Activated naive CD4-positive, alpha-beta T cell treated with anti-CD3 and anti-CD28 coated beads for 36 hours (primary cell): ENCODE results near the gene TMEM167B. TPM values are rescaled to one million over a fixed set of nuclear protein-coding genes. Genes with fewer than 3 reads are reported as not detected.

Experiments used
- CTCF ChIA-PET: fragments of 350-600 bp; sonication (Branson Sonifier 250); formaldehyde crosslinking; loops from one replicate; lab custom pipeline; 2021; ENCODE audit warnings: antibody characterized with exemption; lab: Charles Lee
- DNase-seq: peaks from one replicate; pipeline ENCODE4 v3.0.0-alpha.2; 2020
- H3K27ac Mint-ChIP-seq: one replicate; pipeline ENCODE4 v1.8.0; 2021; ENCODE audit warnings: mild to moderate bottlenecking, mixed read lengths
- H3K27me3 Mint-ChIP-seq: one replicate; pipeline ENCODE4 v1.8.0; 2021; ENCODE audit warnings: low read depth, mixed read lengths
- H3K36me3 Mint-ChIP-seq: one replicate; pipeline ENCODE4 v1.8.0; 2021; ENCODE audit warnings: low read depth, mixed read lengths
- H3K4me1 Mint-ChIP-seq: one replicate; pipeline ENCODE4 v1.8.0; 2021; ENCODE audit warnings: low read depth, mixed read lengths
- H3K4me3 Mint-ChIP-seq: one replicate; pipeline ENCODE4 v1.8.0; 2021; ENCODE audit warnings: mild to moderate bottlenecking, moderate library complexity, mixed read lengths
- H3K9me3 Mint-ChIP-seq: one replicate; pipeline ENCODE4 v1.8.0; 2021; ENCODE audit warnings: mixed read lengths
- intact Hi-C: fragments of 100-400 bp; cut with micrococcal nuclease; formaldehyde crosslinking; loops from one replicate; pipeline ENCODE4 v1.15.1; 2023
- total RNA-seq, 2 experiments: library from RNA; stranded (reverse); gene quantifications; one replicate each; pipeline ENCODE4 v1.2.3, GENCODE V29; 2021

The TMEM167B gene
- total RNA-seq, 2 experiments from 2014 or later, result 35.0 to 37.6 TPM

DNA sequence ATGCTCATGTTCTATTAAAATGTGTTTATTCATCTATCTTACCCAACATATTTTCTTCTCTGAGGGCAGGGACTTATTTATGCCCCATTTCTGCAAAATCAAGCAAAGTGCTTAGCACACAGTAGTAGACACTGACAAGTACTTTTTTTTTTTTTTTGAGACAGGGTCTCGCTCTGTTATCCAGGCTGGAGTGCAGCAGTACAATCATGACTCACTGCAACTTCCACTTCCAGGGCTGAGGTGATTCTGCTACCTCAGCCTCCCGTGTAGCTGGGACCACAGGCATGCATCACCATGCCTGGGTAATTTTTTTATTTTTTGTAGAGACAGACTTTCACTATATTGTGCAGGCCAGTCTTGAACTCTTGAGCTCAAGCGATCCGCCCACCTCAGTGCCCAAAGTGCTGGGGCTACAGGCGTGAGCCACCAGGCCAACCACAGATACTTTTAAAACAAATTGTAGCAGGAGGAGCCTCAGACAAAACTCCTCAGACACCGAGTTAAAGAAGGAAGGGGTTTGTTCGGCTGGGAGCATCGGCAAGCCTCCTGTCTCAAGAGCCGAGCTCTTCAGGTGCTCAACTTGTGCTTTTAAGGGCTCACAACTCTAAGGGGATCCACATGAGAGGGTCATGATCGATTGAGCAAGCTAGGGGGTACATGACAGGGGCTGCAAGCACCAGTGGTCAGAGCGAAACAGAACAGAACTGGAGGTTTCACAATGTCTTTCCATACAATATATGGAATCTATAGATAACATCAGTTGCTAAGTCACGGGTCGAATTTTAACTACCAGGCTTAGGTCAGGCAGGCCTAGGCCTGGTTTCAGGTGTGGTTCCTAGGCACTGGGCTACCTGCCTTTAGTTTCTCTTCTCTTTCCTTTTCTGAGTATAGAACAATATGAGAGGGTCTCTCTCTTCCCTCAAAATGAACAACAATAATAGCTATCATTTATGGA, 5.7 kb upstream of the TMEM167B start:
- H3K9me3 Mint-ChIP-seq, result no peaks in the 10 kb centered on the region
- H3K4me3 Mint-ChIP-seq, result no peak overlapping the region
- H3K27ac Mint-ChIP-seq, result no peak overlapping the region
- intact Hi-C loops, result no loop called here
- H3K4me1 Mint-ChIP-seq, result peaks cover 5% of the 10 kb centered on the region
- CTCF ChIA-PET, result no interaction called here
- H3K27me3 Mint-ChIP-seq, result no peaks in the 10 kb centered on the region
- peaks cover 3% of the 10 kb centered on the region for H3K36me3 Mint-ChIP-seq
- DNase-seq, result no peak

DNA sequence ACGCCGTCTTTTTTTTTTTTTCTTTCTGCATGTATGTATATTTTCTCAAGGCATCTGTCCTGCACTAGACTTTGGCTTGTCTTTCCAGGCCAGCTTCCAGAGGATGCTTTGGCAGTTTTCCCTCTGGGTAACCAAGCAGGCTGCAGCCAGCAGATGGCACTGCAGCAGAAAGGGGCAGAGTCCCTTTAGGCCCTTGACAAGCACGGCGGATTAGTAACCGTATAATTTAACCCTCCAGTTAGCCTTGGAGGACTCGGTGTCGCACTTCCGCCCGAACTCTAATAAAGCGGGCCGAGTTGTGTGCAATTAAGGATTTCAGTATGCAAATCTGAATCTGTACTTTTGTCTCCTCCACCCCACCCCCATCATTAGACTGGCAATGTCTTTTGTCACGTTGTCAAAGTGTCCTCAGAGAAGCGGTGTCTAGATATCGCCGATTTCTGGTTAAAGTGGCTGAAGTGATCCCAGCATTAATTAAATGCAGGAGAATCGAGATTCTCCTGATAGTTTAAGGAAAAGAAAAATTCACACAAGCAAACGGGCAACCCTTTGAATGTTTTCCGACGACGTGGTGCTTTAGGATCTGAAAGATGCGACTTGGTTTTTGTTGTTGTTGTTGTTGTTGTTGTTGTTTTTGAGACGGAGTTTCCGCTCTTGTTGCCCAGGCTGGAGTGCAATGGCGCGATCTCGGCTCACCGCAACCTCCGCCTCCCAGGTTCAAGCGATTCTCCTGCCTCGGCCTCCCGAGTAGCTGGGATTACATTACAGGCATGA, 1.1 kb upstream of the TMEM167B start:
- DNase-seq, result peak; percentile 45
- H3K27me3 Mint-ChIP-seq, result no peaks in the 10 kb centered on the region
- H3K4me1 Mint-ChIP-seq, result peaks cover 22% of the 10 kb centered on the region
- CTCF ChIA-PET, result interaction anchor here (1.2 to 1.4 kb wide), 2 partner anchors 23 kb away, joined by 3 to 12 read pairs; a partner anchor contains a TSS
- H3K4me3 Mint-ChIP-seq, result peak overlapping the region; percentile 82
- peak overlapping the region; percentile 87 for H3K27ac Mint-ChIP-seq
- intact Hi-C loops, result loop anchor here (1.0 to 5.0 kb wide), 13 partner anchors 11 to 1249 kb away; partner anchors contain the start of genes AMIGO1, CLCC1, GPSM2 and HENMT1
- no peaks in the 10 kb centered on the region for H3K9me3 Mint-ChIP-seq
- peaks cover 13% of the 10 kb centered on the region for H3K36me3 Mint-ChIP-seq

DNA sequence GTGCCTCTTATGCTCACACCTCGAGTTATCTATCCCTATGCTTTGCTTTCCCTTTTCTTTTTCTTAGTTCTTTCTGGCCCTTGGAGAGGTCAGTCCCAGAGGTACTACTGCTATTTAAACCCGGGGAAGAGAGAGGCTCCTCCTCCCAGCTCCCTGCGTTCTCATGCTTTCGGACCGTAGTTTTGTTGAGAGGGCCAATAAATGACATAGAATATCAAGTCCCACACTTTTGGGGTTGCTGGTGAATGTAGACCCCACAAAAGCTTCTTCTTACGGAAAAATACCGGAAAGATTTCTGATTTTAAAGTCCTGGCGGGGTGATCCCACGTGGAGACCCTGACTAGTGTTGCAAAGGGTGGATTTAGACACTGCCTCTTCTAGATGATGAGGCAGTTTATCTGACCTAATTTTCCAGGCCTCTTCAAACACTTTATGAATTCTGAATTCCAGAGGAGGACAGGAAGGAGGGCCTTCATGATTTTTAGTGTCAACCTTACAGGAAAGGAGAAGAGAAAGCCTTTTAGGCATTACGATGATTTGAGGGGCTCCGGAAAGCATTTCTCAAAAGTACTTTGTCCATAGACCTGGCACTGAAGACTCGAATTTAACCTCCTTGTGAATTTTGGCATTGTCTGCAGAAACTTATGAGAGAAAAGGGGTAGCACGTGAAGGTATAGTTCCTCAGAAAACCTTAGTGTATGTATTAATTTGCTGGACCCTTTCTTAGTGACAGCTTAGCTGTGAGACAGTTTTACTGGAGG, 694 bp downstream of the TMEM167B start:
- intact Hi-C loops, result loop anchor here (1.0 to 5.0 kb wide), 10 partner anchors 102 to 1248 kb away; partner anchors contain the start of genes AMIGO1, CLCC1, GPSM2 and HENMT1
- H3K4me1 Mint-ChIP-seq, result peaks cover 34% of the 10 kb centered on the region

GRCh38 chr1:109091839-109092193, 1.3 kb downstream of the TMEM167B start:
- H3K9me3 Mint-ChIP-seq, result no peaks in the 10 kb centered on the region
- DNase-seq, result no peak
- intact Hi-C loops, result loop anchor here (1.0 to 5.0 kb wide), 10 partner anchors 101 to 1247 kb away; partner anchors contain the start of genes AMIGO1, CLCC1, GPSM2 and HENMT1

More for the DNA sequence above, 694 bp downstream of the TMEM167B start:
- no peak for DNase-seq
- CTCF ChIA-PET, result interaction anchor here (1.0 to 2.6 kb wide), 7 partner anchors 9 to 407 kb away, joined by 3 to 22 read pairs (median 3); partner anchors contain the start of gene SARS1
- H3K36me3 Mint-ChIP-seq, result peaks cover 13% of the 10 kb centered on the region
- H3K4me3 Mint-ChIP-seq, result peak overlapping the region; percentile 82
- H3K27me3 Mint-ChIP-seq, result no peaks in the 10 kb centered on the region
- H3K9me3 Mint-ChIP-seq, result no peaks in the 10 kb centered on the region
- H3K27ac Mint-ChIP-seq, result peak overlapping the region; percentile 87

DNA sequence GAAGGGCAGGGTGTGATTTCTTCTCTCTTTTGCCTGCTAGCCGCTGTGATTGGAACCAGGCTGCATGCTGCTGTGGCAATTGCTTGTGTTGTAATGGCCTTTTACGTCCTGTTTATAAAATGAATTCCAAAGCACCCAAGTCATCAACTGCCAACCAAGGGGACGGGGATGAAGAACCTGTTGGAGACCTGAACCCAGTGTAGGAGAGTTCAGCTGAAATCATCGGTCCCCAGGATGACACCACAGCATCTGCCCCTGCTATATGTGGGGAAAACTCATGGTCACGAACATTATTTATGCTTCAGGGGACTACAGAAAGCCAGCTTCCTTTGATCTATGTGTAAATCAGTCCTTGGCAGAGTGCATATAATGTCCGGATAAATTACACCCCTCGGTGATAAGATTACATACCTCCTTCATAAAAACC, 3.8 kb downstream of the TMEM167B start:
- Mint-ChIP-seq H3K4me1 (peaks cover 35% of the 10 kb centered on the region), H3K9me3 (no peaks in the 10 kb centered on the region), H3K27me3 (no peaks in the 10 kb centered on the region), H3K27ac (peak overlapping the region; percentile 39), H3K36me3 (peaks cover 13% of the 10 kb centered on the region), H3K4me3 (no peak overlapping the region)
- CTCF ChIA-PET, result interaction anchor here (0.6 kb wide), 1 partner anchor 67 kb away, joined by 4 read pairs; no protein-coding TSS in a partner anchor
- intact Hi-C loops, result loop anchor here (5.0 kb wide), 5 partner anchors 217 to 938 kb away; partner anchors contain the start of genes AMIGO1, GPSM2, HENMT1 and STRIP1
- no peak for DNase-seq

More at GRCh38 chr1:109091839-109092193, 1.3 kb downstream of the TMEM167B start:
- H3K4me3 Mint-ChIP-seq, result peak overlapping the region; percentile 82
- no peaks in the 10 kb centered on the region for H3K27me3 Mint-ChIP-seq
- H3K36me3 Mint-ChIP-seq, result peaks cover 13% of the 10 kb centered on the region
- peak overlapping the region; percentile 87 for H3K27ac Mint-ChIP-seq
- CTCF ChIA-PET, result interaction anchor here (0.6 to 2.6 kb wide), 5 partner anchors 8 to 407 kb away, joined by 3 to 22 read pairs (median 4); a partner anchor contains a TSS
- H3K4me1 Mint-ChIP-seq, result peaks cover 37% of the 10 kb centered on the region

GRCh38 chr1:109094871-109095270, 4.3 kb downstream of the TMEM167B start:
- Mint-ChIP-seq H3K4me3 (no peak overlapping the region), H3K4me1 (peaks cover 35% of the 10 kb centered on the region), H3K27me3 (no peaks in the 10 kb centered on the region), H3K9me3 (no peaks in the 10 kb centered on the region), H3K27ac (peak overlapping the region; percentile 39), H3K36me3 (peaks cover 11% of the 10 kb centered on the region)
- CTCF ChIA-PET, result interaction anchor here (0.6 kb wide), 1 partner anchor 67 kb away, joined by 4 read pairs; no protein-coding TSS in a partner anchor
- intact Hi-C loops, result loop anchor here (5.0 kb wide), 5 partner anchors 218 to 937 kb away; partner anchors contain the start of genes AMIGO1, GPSM2, HENMT1 and STRIP1
- DNase-seq, result no peak

DNA sequence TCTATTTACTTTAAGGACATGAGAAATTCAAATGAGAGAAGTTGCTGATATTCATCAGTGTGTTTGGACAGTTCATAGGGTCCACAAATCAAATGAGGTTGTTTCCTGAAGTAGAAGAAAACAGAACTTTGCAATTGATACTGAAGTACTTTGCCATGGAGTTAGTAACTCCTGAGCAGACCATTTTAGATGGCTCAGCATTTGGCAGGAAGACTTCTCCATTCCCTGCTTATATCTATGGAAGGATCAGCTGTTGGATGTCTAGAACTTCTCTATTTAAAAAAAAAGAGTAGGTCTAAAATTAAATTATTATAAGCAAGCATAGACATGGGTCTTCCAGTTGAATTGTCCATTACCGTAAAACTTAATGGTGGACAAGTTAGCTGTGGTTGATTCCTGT, 5.1 kb downstream of the TMEM167B start:
- peaks cover 13% of the 10 kb centered on the region for H3K36me3 Mint-ChIP-seq
- intact Hi-C loops, result no loop called here
- CTCF ChIA-PET, result interaction anchor here (1.0 kb wide), 1 partner anchor 16 kb away, joined by 5 read pairs; a partner anchor contains a TSS
- peaks cover 2% of the 10 kb centered on the region for H3K27me3 Mint-ChIP-seq
- no peak for DNase-seq
- H3K4me3 Mint-ChIP-seq, result no peak overlapping the region
- no peaks in the 10 kb centered on the region for H3K9me3 Mint-ChIP-seq
- peaks cover 34% of the 10 kb centered on the region for H3K4me1 Mint-ChIP-seq
- peak overlapping the region; percentile 41 for H3K27ac Mint-ChIP-seq

GRCh38 chr1:109096120-109096519, 5.6 kb downstream of the TMEM167B start:
- H3K4me1 Mint-ChIP-seq, result peaks cover 34% of the 10 kb centered on the region
- no peak overlapping the region for H3K4me3 Mint-ChIP-seq
- no peak overlapping the region for H3K27ac Mint-ChIP-seq
- H3K27me3 Mint-ChIP-seq, result peaks cover 2% of the 10 kb centered on the region
- no peaks in the 10 kb centered on the region for H3K9me3 Mint-ChIP-seq
- CTCF ChIA-PET, result interaction anchor here (1.0 kb wide), 1 partner anchor 16 kb away, joined by 5 read pairs; a partner anchor contains a TSS
- DNase-seq, result no peak
- intact Hi-C loops, result no loop called here
- H3K36me3 Mint-ChIP-seq, result peaks cover 17% of the 10 kb centered on the region

DNA sequence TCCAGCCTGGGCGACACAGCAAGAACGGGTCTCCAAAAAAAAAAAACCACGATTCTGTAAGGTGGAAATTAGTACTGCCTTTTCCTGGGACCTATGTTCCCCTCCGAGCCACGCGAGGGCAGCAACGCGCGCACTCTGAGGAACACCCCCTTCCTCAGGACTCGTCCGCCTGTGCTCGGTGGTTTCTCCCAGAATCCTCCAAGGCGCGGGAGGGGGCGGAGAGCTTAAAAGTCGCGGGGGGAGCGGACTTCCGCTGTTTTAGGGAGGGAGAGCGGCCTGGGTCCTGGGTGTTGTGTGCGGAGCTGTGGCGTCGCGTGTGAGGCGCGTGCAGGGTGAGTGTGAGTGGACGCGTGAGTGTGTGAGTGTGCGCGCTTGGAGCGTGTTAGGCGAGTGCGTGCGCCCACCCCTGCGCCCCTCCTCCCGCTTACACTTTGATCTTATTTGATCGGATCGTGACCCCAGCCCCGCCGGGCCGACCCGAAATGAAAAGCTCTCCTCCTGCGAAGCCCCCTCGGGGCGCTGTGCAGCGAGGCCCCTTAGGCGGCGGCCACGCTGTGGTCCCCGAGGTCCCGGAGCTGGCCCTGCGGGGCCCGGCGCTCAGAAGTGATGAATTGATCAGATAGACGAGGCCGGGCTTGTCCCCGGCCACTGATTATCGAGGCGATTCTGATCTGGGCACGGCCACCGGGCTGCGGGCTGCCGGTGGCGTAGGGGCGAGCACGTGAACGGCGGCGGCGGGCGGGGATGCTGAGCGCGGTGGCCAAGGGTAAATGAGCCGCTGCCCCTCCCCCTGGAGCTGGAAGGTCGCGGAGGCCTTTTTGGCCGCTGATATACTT, 9.6 kb downstream of the TMEM167B start:
- peaks cover 16% of the 10 kb centered on the region for H3K36me3 Mint-ChIP-seq
- H3K27ac Mint-ChIP-seq, result peak overlapping the region; percentile 97
- CTCF ChIA-PET, result interaction anchor here (0.6 to 6.2 kb wide), 17 partner anchors 9 to 508 kb away, joined by 3 to 71 read pairs (median 4); partner anchors contain the start of genes CYB561D1, ELAPOR1, SARS1 and TAF13
- peak overlapping the region; percentile 99 for H3K4me3 Mint-ChIP-seq
- intact Hi-C loops, result loop anchor here (1.0 to 2.0 kb wide), 9 partner anchors 10 to 408 kb away; partner anchors contain the start of genes CLCC1, PRPF38B, PSMA5 and TAF13
- H3K4me1 Mint-ChIP-seq, result peaks cover 23% of the 10 kb centered on the region
- DNase-seq, result peak; percentile 98
- H3K27me3 Mint-ChIP-seq, result peaks cover 2% of the 10 kb centered on the region
- no peaks in the 10 kb centered on the region for H3K9me3 Mint-ChIP-seq

DNA sequence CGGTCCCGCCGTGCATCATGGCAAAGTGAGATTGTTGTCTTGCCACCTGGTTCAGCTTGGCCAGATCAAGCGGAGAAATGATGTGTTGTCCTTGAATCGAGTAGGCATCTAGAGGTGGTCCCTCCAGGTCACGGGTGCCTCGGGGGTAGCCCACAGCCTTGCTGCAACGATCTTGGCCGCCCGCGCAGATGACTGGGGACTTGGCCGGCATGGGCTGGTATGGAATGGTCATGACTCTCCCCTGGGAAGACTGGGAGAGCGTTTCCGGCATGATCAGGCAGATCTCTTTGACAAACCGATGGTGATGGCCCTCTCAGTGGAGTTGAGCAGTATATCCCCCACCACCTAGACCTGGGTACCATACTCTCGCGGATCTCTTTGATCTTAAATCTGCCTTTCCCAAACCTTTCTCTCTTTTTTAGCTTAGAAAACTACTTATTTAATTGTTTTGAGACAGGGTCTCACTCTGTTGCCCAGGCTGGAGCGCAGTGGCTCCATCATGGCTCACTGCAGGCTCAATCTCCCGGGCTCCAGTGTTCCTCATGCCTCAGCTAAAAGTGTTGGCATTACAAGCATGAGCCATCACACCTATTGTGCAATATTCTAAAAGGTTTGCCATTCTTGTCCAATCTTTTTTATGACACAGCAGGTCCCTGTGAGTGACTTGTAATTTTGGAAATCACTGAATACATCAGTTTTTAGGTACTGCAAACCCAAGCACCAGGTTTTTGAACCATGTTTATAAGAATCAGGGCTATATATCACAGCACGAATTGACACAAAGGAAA, 14.0 kb downstream of the TMEM167B start:
- no peak overlapping the region for H3K27ac Mint-ChIP-seq
- H3K27me3 Mint-ChIP-seq, result peaks cover 2% of the 10 kb centered on the region
- intact Hi-C loops, result no loop called here
- H3K4me3 Mint-ChIP-seq, result no peak overlapping the region
- H3K4me1 Mint-ChIP-seq, result peaks cover 14% of the 10 kb centered on the region
- peaks cover 16% of the 10 kb centered on the region for H3K36me3 Mint-ChIP-seq
- DNase-seq, result no peak
- no peaks in the 10 kb centered on the region for H3K9me3 Mint-ChIP-seq
- CTCF ChIA-PET, result interaction anchor here (0.6 kb wide), 1 partner anchor 330 kb away, joined by 4 read pairs; no protein-coding TSS in a partner anchor
